ENCODE measurements around the gene DDX11.
"Not testable (repeated sequence)": the region's sequence is repeated elsewhere in the genome, so short reads cannot be mapped to it uniquely, and the experiment has no call there.

The DDX11 gene

DNA sequence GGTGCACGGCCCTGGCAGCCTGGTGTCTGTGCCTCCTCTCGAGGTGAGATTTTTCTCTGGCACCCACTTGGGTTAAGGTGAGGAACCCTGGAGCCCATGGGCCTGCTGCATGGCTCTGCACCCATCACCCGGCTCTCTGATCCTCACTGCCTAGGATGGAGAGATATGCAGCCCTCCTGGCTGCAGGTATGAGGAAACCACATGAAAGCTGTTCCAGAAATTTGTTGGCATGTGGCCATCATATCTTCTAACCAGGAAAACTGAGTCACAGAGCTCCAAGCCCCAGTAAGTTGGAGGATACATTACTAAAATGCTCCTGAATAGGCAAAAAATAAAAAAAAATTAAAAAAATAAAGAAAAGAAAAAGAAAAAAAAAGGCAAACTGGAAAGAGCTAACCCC, 39.3 kb upstream of the DDX11 start:
- Histone ChIP-seq H3K36me3 (ENCODE audit: insufficient read depth, low read length) (no peaks in the 10 kb centered on the region), H3K9ac (ENCODE audit: insufficient read length) (no peak overlapping the region), H3K9me3 (ENCODE audit: low read depth, low read length) (no peaks in the 10 kb centered on the region), H3K27ac (no peak overlapping the region), H3K4me3 (no peak overlapping the region)
- no peak for DNase-seq (ENCODE audit: low read depth, low spot score)
- no peak for TF ChIP-seq FOXP2 (optimal IDR thresholded peaks at IDR 0.05; ENCODE audit: control extremely low read depth, extremely low read length, insufficient read depth)
- TF ChIP-seq POLR2AphosphoS5 (IDR thresholded peaks at IDR 0.05; ENCODE audit: borderline replicate concordance, low read depth, low read length): no peak
- TF ChIP-seq EZH2 (IDR thresholded peaks at IDR 0.05): no peak

DNA sequence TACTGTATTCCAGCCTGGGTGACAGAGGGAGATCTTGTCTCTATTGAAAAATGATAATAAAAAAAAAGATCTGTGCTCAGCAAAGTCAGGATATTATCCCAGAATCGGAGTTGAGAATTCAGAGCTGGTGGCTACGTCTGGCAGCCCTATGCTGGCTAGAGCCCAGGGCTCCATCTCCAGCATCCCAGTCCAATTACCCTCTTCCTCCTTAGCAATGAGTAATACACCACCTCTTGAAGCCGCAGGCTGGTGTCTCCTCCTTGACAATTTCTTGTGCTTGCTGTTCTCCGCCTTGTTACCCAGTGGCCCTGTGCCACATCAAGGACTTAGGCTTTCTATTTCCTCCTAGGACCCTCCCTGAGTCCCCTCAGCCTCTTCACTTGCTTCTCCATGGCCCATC, 38.4 kb upstream of the DDX11 start:
- TF ChIP-seq POLR2AphosphoS5 (IDR thresholded peaks at IDR 0.05; ENCODE audit: borderline replicate concordance, low read depth, low read length) (no peak), FOXP2 (optimal IDR thresholded peaks at IDR 0.05; ENCODE audit: control extremely low read depth, extremely low read length, insufficient read depth) (no peak), EZH2 (IDR thresholded peaks at IDR 0.05) (no peak)
- no peak for DNase-seq (ENCODE audit: low read depth, low spot score)
- no peaks in the 10 kb centered on the region for H3K36me3 ChIP-seq (ENCODE audit: insufficient read depth, low read length)
- H3K4me3 ChIP-seq: no peak overlapping the region
- H3K9ac ChIP-seq (ENCODE audit: insufficient read length): no peak overlapping the region
- H3K9me3 ChIP-seq (ENCODE audit: low read depth, low read length): no peaks in the 10 kb centered on the region
- no peak overlapping the region for H3K27ac ChIP-seq

DNA sequence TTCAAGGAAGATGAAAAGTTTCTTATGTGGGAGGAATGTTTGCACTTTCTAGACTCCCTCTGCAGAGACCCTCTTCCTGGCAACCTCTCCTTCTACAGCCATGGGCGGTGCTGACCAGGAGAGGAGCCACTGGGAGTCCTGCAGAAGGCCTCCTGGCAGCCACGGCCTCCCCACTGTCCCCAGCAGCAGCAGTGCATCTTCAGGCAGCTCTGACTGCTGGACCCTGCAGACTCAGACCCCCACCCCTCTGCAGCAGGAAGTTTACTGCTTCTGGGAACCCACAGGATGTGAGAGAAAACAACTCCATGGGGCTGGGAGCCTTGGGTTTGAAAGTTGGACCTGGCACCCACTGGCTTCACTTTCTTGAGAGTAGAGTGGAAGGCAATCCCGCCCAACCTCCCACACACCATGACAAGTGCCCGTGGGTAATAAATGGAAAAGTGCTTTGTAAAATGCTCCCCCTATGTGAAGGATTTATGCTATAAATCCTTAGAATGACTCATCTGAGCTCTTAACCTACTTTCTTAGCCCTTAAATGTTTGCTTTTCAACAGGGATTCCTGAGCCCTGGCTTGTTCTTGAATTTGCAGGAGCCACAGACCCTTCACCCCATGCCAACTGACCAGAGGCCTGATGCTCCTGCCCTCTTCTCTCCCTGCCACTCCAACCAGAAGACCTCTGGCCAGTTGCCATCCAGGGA, 37.5 kb upstream of the DDX11 start:
- no peak for TF ChIP-seq FOXP2 (optimal IDR thresholded peaks at IDR 0.05; ENCODE audit: control extremely low read depth, extremely low read length, insufficient read depth)
- TF ChIP-seq EZH2 (IDR thresholded peaks at IDR 0.05): no peak
- no peak for TF ChIP-seq POLR2AphosphoS5 (IDR thresholded peaks at IDR 0.05; ENCODE audit: borderline replicate concordance, low read depth, low read length)
- no peaks in the 10 kb centered on the region for H3K9me3 ChIP-seq (ENCODE audit: low read depth, low read length)
- DNase-seq (ENCODE audit: low read depth, low spot score): no peak
- no peak overlapping the region for H3K9ac ChIP-seq (ENCODE audit: insufficient read length)
- H3K4me3 ChIP-seq: no peak overlapping the region
- no peak overlapping the region for H3K27ac ChIP-seq
- no peaks in the 10 kb centered on the region for H3K36me3 ChIP-seq (ENCODE audit: insufficient read depth, low read length)

DNA sequence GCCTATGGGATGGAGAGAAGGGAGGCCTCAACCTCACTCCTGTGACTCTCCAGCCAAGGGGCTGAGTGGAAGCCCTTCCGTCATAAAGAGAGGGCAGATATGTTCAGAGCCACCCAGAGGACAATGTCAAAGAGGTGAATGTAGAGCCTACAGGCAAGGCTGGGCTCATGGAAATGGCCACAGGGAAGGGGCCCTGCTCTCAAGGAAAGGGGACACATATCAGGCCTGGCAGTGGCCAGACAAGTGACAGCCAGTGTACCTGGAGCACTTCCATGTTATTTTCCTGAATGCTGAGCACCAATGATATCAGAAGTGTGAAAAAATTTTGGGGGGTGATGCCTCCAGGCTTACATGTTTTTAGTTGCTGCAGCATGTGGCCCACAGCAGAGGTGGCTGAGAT, 36.6 kb upstream of the DDX11 start:
- no peaks in the 10 kb centered on the region for H3K36me3 ChIP-seq (ENCODE audit: insufficient read depth, low read length)
- H3K9me3 ChIP-seq (ENCODE audit: low read depth, low read length): no peaks in the 10 kb centered on the region
- no peak overlapping the region for H3K9ac ChIP-seq (ENCODE audit: insufficient read length)
- H3K4me3 ChIP-seq: no peak overlapping the region
- no peak overlapping the region for H3K27ac ChIP-seq
- no peak for DNase-seq (ENCODE audit: low read depth, low spot score)
- TF ChIP-seq EZH2 (IDR thresholded peaks at IDR 0.05) (no peak), FOXP2 (optimal IDR thresholded peaks at IDR 0.05; ENCODE audit: control extremely low read depth, extremely low read length, insufficient read depth) (no peak), POLR2AphosphoS5 (IDR thresholded peaks at IDR 0.05; ENCODE audit: borderline replicate concordance, low read depth, low read length) (no peak)

DNA sequence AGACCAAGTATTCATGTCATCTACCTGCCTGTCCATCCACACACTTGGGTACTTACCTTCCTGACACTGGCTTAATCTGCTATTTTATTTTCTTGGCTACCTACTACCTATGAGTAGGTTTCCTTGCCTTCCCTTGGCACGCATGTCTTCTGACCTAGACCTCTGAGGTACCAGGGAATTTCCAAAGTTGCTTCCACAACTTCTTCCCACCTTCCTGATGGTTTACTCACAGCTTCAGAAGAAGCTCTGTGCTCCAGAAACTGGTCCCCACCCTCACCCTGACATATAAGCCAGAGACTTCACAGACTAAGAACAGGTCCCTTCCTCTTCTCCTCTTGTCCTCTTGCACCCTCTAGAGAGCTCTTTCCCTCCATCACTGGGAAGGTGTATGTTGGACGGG, 35.7 kb upstream of the DDX11 start:
- no peak overlapping the region for H3K27ac ChIP-seq
- no peaks in the 10 kb centered on the region for H3K36me3 ChIP-seq (ENCODE audit: insufficient read depth, low read length)
- DNase-seq (ENCODE audit: low read depth, low spot score): no peak
- H3K9ac ChIP-seq (ENCODE audit: insufficient read length): no peak overlapping the region
- no peak for TF ChIP-seq EZH2 (IDR thresholded peaks at IDR 0.05)
- no peak for TF ChIP-seq FOXP2 (optimal IDR thresholded peaks at IDR 0.05; ENCODE audit: control extremely low read depth, extremely low read length, insufficient read depth)
- no peaks in the 10 kb centered on the region for H3K9me3 ChIP-seq (ENCODE audit: low read depth, low read length)
- no peak overlapping the region for H3K4me3 ChIP-seq

DNA sequence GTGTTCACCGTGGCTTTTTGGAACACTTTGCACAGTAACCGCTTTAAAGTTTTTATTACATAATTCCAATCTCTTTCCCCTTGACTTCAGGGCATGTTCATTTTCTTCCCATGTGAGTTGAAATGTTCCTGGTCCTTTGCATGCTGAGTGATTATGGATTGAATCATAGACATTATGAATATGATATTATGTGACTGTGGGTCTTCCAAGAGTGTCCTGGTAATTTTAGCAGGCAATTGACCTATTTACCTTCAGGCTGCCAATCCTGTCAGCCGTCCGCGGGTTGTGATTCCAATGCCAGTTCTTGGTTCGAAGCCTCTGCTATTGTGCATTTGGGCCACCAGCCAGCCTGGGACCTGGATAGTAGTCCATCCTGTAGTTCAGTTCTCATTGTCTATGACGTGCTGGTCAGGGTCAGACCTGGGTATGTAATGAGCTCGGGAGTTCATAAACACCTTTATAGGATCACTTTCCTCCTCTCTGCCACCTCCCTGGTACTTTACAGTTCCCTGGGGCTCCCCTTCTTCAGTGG, 32.6 kb upstream of the DDX11 start:
- Histone ChIP-seq H3K9ac (ENCODE audit: insufficient read length) (no peak overlapping the region), H3K36me3 (ENCODE audit: insufficient read depth, low read length) (no peaks in the 10 kb centered on the region)

DNA sequence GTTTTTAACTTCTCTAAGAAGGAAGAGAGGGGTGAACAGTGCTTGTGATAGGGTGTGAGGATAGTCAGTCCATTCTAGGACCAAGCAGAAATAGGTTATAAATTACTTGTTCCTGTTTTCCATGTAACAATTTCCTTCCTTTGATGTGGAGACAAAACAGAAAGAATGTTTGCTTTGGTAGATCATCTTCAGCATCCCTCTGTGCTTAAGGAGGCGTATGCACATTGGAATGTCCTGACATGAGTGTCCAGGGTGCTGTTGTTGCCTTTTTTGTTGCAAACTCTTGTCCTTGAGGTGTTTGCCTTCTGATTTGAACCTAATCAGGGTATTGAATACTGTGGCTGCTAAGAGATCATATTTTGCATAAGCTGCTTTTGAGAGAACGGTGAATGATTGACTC, 23.5 kb upstream of the DDX11 start:
- H3K9ac ChIP-seq (ENCODE audit: insufficient read length); H3K27ac ChIP-seq; H3K9me3 ChIP-seq (ENCODE audit: low read depth, low read length); DNase-seq (ENCODE audit: low read depth, low spot score); H3K36me3 ChIP-seq (ENCODE audit: insufficient read depth, low read length); H3K4me3 ChIP-seq: not testable (repeated sequence)

More for the DNA sequence above, 32.6 kb upstream of the DDX11 start:
- Histone ChIP-seq H3K27ac (no peak overlapping the region), H3K4me3 (no peak overlapping the region), H3K9me3 (ENCODE audit: low read depth, low read length) (no peaks in the 10 kb centered on the region)
- no peak for DNase-seq (ENCODE audit: low read depth, low spot score)
- TF ChIP-seq EZH2 (IDR thresholded peaks at IDR 0.05) (no peak), FOXP2 (optimal IDR thresholded peaks at IDR 0.05; ENCODE audit: control extremely low read depth, extremely low read length, insufficient read depth) (no peak), POLR2AphosphoS5 (IDR thresholded peaks at IDR 0.05; ENCODE audit: borderline replicate concordance, low read depth, low read length) (no peak)

DNA sequence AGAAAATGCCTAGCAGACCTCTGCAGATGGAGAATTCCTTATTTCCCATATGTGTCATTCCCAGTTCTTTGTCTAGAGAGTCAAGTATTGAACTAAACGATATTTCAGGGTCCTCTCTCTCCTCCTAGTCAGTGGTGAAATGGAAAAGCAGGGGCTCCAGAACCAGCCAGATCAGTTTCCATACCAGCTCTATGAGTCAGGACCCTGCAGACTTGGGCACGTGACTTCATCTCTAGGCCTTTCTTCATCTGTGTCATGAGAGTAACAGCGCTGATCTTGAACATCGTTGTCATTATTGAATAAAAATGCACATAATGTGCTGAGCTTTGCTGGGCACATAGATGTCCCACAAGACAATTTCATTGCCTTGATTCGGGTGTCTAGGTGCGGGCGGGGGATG, 23.1 kb upstream of the DDX11 start:
- not testable (repeated sequence) for H3K9ac ChIP-seq (ENCODE audit: insufficient read length); DNase-seq (ENCODE audit: low read depth, low spot score); H3K27ac ChIP-seq; H3K9me3 ChIP-seq (ENCODE audit: low read depth, low read length); H3K4me3 ChIP-seq; H3K36me3 ChIP-seq (ENCODE audit: insufficient read depth, low read length)

DNA sequence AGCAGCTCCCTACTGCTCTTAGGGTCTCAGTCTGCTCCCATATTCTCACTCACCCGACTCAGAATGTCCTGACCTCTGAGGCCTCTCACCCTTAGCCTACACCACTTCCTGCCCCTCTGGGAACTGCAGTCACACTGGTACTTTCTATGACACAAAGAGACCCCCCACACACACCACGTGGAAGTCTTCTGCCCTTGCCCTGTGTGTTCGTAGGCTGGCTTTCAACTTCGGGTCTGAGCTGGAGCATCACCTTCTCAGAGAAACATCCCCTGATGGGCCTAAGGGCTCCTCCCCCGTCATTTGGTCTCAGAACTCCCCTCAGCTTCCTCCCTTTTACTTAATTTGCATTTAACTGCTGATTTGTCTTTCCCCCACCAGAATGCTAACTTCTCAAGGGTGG, 22.0 kb upstream of the DDX11 start:
- DNase-seq (ENCODE audit: low read depth, low spot score); H3K9ac ChIP-seq (ENCODE audit: insufficient read length); H3K27ac ChIP-seq; H3K9me3 ChIP-seq (ENCODE audit: low read depth, low read length); H3K4me3 ChIP-seq; H3K36me3 ChIP-seq (ENCODE audit: insufficient read depth, low read length): not testable (repeated sequence)

DNA sequence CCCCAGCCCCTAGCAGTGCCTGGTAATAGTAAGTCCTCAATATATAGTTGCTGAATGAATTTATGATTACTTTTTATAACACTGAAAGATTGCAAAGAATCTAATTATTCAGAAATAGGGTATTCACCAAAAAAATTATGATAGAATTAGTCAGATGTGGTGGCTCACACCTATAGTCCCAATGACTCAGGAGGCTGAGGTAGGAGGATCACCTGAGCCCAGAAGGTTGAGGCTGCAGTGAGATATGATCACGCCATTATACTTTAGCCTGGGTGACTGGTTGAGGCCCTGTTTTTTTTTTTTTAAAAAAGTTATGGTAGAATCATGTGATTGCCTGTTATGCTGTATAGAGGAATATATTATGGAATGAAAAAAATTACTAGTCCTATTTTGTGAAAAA, 21.5 kb upstream of the DDX11 start:
- not testable (repeated sequence) for H3K9ac ChIP-seq (ENCODE audit: insufficient read length); H3K4me3 ChIP-seq; DNase-seq (ENCODE audit: low read depth, low spot score); H3K9me3 ChIP-seq (ENCODE audit: low read depth, low read length); H3K36me3 ChIP-seq (ENCODE audit: insufficient read depth, low read length); H3K27ac ChIP-seq

DNA sequence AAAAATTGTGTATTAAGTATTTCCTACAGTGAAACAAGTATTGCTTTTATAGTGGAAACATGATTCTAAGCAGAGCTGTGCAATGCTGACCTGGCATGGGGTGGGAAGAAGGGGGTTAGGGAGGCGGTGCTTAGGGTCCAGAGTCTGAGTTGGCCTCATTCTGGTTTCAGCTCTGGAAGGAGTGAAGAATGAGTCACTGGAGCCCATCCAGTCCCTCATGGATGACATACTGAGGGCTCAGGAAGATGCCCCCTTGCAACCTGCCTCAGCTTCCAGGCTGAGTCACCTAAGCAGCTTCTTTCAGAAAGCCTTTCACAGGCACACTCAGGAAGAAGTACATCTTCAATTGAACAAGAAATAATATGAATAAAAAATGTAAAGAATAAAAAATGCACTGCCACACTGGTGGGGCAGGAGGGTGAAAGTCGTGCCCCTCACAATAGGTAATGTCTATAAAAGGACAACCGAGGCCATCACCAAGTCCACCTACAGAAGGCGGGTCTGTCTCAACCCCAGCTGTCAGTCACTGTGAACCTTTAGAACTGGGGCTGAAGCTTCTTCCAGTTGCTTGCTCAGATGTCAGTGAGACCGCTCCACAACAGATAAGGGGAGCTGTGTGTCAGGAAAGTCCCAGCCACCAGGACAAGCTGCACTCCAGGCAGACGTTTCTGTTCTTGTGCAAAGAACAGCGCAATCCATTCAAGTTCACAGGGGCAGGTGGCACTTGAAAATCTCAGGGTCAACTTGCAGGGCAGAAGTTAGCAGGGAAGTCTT, 20.8 kb upstream of the DDX11 start:
- not testable (repeated sequence) for H3K4me3 ChIP-seq; H3K9me3 ChIP-seq (ENCODE audit: low read depth, low read length); H3K36me3 ChIP-seq (ENCODE audit: insufficient read depth, low read length); H3K27ac ChIP-seq; H3K9ac ChIP-seq (ENCODE audit: insufficient read length); DNase-seq (ENCODE audit: low read depth, low spot score)

DNA sequence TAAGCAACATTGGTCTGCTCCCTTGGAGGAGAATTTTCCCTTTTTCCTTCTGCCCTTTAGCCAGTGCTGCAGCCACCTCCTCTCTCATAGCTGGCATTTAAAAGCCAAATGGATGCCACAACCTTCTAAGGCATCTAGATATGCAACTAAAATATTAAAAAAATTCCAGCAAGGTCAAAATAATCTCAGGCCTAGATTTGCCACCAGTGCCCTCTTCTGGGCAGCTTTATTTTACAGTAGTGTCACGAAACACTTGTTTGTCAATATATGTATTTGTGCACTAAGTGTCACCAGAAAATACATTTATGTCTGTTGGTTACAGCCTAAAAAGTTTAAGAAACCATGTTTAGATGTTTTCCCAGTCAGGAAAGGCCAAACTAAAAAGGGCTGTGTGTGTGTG, 19.7 kb upstream of the DDX11 start:
- not testable (repeated sequence) for H3K36me3 ChIP-seq (ENCODE audit: insufficient read depth, low read length); DNase-seq (ENCODE audit: low read depth, low spot score); H3K4me3 ChIP-seq; H3K27ac ChIP-seq; H3K9me3 ChIP-seq (ENCODE audit: low read depth, low read length); H3K9ac ChIP-seq (ENCODE audit: insufficient read length)

Data from SK-N-MC (cell line).